ENCODE data around the gene COBLL1.

The COBLL1 gene

GRCh38 chr2:164816046-164816445 lies 25.6 kb downstream of the COBLL1 start:
- DNase-seq, result no peak

DNA sequence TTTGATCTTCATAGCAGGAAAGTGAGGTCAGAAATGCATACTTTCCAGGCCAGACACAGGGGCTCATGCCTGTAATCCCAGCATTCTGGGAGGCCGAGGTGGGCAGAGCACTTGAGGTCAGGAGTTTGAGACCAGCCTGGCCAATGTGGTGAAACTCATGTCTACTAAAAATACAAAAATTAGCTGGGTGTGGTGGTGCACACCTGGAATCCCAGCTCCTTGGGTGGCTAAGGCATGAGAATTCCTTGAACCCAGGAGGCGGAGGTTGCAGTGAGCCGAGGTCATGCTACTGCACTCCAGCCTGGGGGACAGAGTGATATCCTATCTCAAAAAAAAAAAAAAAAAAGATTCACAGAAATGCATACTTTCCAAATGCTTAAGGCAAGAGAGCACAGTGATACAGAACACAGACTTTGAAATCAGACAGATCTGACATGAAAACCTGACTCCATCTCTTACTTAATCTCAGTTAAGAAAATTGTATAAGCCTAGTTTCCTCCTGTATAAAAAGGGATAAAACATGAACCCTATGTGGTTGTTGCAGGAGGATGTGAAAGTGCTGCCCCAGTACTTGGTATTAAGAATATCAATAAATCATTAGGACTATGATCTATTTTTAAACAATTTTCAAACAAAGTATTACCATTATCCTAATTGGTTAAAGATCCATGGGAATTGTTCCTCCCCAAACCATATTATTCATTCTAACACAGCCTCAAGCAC lies 26.4 kb downstream of the COBLL1 start:
- DNase-seq, result no peak

- DNase-seq, result no peak
Observed at GRCh38 chr2:164813535-164813934, 28.1 kb downstream of the COBLL1 start.

- no peak for DNase-seq
Observed at GRCh38 chr2:164812378-164812777, 29.2 kb downstream of the COBLL1 start.

GRCh38 chr2:164811819-164812218 lies 29.8 kb downstream of the COBLL1 start:
- DNase-seq, result no peak

DNA sequence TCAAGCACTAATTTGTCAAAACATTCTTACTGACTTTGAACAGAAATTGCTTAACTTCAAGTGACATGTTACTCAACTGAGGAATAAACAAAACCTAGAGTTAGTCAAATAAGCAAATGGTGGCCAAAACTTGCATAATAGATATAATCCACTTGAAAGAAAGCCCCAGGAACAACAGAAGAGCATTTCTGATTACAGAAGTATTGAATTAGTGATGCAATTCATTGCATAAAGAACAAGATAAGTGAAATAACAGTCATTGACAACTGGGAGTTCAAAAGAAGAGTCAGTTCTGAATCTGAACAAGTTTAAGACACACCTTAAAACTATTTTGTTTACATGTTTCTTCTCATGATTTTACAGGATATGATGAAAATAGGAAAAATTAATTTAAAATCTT lies 30.8 kb downstream of the COBLL1 start:
- no peak for DNase-seq

GRCh38 chr2:164808776-164809175 lies 32.8 kb downstream of the COBLL1 start:
- no peak for DNase-seq

- no peak for DNase-seq
Observed at GRCh38 chr2:164803776-164804466, 37.7 kb downstream of the COBLL1 start.

- DNase-seq, result no peak
Observed at GRCh38 chr2:164802095-164802707, 39.4 kb downstream of the COBLL1 start.

GRCh38 chr2:164800572-164800971 lies 41.1 kb downstream of the COBLL1 start:
- no peak for DNase-seq

DNA sequence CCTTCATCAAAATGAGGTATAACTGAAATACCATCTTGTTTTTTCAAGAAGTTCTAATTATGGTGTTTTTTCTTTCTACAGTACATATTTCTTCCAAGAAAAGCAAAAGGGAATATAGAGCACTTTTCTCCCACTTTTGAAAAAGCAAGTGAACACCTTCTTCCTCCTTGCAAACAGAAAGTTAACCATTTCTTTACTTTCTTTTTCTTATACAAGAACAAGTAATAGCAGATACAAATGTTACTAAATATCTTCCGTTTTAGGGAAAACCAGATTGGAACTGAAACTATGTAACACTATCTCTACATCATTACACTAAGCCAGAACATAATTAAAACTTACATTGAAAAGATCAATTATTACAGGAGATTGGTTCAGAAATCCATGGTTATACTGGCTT lies 44.0 kb downstream of the COBLL1 start:
- no peak for DNase-seq

DNA sequence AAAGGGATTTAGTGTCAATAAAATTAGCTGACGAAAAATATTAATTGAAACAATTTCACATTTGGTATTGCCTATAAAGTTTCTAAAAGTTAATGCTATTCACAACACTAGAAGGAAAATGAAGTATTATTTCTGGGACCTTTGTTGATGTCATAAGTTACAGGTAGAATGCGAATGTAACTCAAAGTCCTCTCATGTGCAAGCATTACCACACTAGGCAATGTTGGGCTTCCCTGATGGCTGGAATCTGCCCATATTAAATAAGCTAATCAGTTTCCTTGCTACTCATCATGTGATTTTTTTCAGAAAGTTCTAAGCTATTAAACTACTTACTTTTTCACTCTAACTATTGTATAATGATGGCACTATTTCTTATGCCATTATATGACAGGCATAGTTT lies 44.6 kb downstream of the COBLL1 start:
- no peak for DNase-seq

DNA sequence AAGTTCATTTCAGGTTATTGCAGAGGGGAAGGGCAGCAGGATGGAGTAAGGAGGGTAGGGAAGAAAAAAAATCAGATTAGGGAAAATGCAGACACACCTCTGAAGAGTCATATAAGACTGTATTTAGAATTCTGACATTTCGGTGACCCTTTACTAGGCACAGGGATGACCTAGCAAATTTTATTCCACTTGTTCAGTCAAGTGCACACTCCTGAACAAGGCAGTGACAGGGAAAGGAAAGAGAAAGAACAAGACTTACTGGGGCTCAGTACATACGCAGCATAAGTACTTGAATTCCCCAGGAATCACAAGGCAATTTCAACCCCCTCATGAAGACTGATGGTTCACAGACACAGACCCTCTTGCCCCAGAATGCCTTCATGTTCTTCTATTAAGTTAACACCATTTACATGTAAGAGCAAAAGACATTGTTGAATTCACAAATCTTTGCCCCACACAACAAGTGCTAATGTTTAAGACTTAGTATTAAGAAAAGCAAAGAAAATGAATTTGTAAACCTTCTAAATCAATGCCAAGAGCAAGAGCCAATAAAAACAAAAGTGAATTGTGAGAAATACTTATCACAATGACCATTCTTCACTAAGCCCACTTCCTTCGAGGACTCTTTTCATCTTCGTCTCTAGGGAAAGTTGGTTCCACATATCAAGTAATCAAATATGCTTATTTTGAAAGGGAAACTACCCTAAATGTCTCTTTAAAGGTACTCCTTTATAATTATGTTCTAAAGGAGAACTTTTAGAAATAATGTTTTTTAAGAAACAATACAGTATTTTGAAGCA lies 47.0 kb downstream of the COBLL1 start:
- DNase-seq, result no peak

DNA sequence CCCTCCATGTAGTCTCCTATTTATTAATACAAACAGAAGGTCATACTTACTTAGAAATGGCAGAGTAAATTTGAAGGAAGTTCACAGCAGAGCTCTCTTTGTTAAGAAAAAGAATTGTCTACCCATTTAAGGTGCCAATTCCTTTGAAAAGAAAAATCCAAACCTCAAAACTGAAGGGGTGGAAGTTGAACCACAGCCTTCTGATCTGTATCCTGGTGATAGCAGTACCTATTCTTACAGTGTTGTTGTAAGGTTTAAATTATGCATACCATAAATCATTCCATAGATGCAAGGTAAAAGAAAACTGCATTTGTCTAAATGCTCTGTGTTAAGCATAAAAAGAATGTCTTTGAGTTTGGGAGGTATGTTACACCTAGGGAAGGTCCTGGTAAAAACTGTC lies 47.6 kb downstream of the COBLL1 start:
- no peak for DNase-seq

GRCh38 chr2:164793529-164793928 lies 48.1 kb downstream of the COBLL1 start:
- no peak for DNase-seq

DNA sequence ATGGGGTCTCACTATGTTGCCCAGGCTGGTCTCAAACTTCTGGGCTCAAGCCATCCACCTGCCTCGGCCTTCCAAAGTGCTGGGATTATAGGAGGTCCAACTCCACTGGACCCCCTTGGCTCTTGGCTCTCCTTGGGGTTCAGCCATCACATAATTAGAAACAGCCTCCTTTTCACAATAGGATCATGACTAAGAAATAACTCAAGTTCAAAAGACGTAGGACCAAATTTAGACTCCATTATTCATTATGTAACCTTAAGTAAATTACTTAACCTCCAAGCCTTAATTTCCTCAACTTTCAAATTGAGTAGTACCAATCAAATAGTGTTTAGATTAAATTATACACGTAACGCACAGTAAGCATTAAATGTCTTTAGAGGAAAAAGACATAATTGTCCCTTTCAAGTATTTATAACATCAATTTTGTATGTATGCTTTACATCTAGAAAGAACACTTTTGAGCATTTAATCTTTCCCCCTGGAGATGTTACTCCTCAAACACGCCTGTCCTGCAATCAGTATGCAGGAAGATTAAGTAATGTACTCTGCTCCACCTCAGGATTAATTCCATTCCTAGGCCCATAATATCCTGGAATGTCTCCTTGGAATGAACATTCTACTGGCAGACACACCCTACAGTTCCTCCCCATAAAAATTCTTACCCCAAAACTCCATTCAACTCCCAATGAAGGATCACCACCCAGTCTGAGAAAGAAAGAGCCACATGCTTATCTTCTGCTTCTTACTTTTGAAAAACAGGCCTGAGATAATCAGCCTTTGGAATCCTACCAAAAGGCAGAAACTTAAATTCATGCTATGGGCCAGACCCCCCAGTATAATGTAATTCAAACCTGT lies 49.1 kb downstream of the COBLL1 start:
- no peak for DNase-seq

GRCh38 chr2:164789968-164790367 lies 51.7 kb downstream of the COBLL1 start:
- DNase-seq, result no peak

- DNase-seq, result no peak
Observed at GRCh38 chr2:164786787-164787186, 54.8 kb downstream of the COBLL1 start.

DNA sequence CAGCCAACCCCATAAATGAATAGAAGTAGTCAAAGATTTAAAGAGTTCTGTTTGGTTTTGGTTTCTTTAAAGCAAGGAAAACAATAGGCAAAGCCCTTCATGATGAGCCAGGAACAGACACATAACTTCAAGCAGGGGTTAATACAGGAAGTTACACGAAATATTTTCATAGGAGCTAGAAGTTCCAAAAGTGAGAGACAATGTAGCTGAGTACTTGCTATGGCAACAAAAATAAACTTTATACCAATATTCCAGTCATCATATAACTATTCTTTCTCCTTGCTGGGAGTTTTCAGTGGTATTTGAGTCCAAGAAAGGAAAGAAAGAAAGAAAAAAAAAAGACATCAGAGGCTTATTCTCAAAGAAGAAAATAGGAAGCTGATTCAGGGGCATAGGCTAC lies 56.2 kb downstream of the COBLL1 start:
- no peak for DNase-seq

DNA sequence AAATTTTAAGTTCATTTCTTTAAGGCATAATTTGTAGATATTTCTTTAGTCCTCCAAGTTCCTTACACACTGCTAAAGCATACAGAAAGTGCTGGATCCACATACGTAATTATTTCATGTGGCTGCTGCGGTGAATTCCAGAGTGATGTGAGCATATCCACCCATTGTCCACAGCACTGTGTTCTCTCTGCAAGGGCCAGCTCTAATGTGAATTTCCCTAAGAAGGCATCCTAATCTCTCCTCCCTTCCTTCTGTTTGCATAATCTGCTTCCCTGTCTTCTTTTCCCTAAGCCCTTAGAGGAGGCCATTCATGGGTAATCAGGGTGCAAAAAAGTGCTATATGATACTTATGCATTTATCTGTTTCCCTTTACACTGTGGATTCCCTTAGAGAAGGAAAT lies 57.2 kb downstream of the COBLL1 start:
- DNase-seq, result no peak

- DNase-seq, result no peak
Observed at GRCh38 chr2:164782323-164782722, 59.3 kb downstream of the COBLL1 start.

DNA sequence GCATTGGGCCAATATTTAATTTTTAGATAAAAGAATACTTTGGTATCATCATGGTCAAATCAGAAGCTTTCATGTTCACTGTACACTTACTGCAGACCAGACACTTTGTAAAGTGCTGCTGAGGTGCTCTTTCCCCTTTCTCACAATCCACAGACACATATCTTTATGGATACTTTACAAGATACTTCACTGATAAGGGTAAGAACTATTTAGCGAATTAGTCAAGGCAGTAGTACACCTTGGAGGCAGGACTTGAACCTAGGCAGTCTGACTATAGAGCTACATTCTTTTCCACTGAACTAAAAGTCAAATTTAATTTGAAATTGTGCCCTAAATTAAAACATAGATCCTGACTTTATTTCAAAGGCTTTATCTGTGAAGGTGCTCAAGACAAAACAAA lies 60.2 kb downstream of the COBLL1 start:
- DNase-seq, result no peak
